Neuron (in vitro differentiated cells): Measurements from ENCODE around the gene CYS1.

Source experiments
- H2AFZ ChIP-seq: one replicate; pipeline ENCODE4 v1.6.1; 2013; ENCODE audit warnings: low read depth, mild to moderate bottlenecking, inconsistent platforms, low read length, moderate library complexity
- H3K27me3 ChIP-seq: one replicate; pipeline ENCODE4 v1.6.1; 2013; ENCODE audit warnings: low read length; ENCODE audit not compliant: insufficient read depth
- H3K36me3 ChIP-seq: one replicate; pipeline ENCODE4 v1.6.1; 2013; ENCODE audit warnings: low read length; ENCODE audit not compliant: insufficient read depth
- H3K4me1 ChIP-seq: one replicate; pipeline ENCODE4 v1.6.1; 2013; ENCODE audit warnings: low read length; ENCODE audit not compliant: insufficient read depth
- H3K4me3 ChIP-seq: 2 replicates; pipeline ENCODE4 v1.5.1; 2013; ENCODE audit warnings: mild to moderate bottlenecking, low read length, moderate library complexity
- H3K9me3 ChIP-seq: one replicate; pipeline ENCODE4 v1.6.1; 2013; ENCODE audit warnings: low read length

Gene CYS1

DNA sequence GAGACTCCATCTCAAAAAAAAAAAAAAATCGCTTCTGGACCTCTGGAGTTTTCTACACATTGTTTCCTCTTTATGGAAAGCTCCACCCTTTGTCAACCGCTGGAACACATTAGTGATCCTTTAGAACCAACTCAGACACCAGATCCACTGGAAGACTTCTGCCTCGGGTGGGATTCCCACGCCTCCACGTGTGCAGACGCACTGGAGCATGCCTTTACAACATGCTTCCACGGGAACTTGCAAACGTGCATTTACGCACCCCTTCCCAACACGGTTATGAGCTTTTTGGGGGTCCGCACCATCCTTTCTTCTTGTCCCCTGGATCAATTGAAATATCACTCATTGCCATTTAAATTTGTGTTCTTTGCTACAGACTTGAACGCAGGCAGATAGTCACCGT, 5.1 kb downstream of the CYS1 start:
- Histone ChIP-seq H2AFZ (no peak overlapping the region), H3K27me3 (peaks cover 52% of the 10 kb centered on the region), H3K4me3 (no peak overlapping the region), H3K36me3 (no peaks in the 10 kb centered on the region), H3K9me3 (peaks cover 3% of the 10 kb centered on the region), H3K4me1 (peaks cover 6% of the 10 kb centered on the region)

DNA sequence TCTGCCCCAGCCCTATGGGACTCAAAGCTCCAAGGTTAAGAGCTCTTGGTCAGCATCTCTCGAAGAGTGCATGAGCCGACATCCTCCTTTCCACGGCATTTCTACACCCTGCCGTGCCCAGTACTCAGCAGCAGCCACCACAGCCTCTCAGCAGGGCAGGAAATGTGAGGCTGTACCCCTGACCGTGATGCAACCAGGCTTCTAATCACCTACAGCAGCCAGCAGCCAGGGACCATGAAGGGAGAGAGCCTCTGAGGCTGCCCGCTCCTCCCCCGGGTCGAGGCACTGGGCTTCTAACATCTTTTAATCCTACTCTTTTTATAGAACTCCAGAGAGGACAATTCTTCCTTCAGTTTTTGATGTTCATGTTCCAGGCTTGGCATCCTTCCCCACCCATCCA, 6.5 kb downstream of the CYS1 start:
- Histone ChIP-seq H3K9me3 (peaks cover 3% of the 10 kb centered on the region), H3K36me3 (no peaks in the 10 kb centered on the region), H3K4me3 (no peak overlapping the region), H3K27me3 (peaks cover 44% of the 10 kb centered on the region), H2AFZ (no peak overlapping the region), H3K4me1 (no peaks in the 10 kb centered on the region)

DNA sequence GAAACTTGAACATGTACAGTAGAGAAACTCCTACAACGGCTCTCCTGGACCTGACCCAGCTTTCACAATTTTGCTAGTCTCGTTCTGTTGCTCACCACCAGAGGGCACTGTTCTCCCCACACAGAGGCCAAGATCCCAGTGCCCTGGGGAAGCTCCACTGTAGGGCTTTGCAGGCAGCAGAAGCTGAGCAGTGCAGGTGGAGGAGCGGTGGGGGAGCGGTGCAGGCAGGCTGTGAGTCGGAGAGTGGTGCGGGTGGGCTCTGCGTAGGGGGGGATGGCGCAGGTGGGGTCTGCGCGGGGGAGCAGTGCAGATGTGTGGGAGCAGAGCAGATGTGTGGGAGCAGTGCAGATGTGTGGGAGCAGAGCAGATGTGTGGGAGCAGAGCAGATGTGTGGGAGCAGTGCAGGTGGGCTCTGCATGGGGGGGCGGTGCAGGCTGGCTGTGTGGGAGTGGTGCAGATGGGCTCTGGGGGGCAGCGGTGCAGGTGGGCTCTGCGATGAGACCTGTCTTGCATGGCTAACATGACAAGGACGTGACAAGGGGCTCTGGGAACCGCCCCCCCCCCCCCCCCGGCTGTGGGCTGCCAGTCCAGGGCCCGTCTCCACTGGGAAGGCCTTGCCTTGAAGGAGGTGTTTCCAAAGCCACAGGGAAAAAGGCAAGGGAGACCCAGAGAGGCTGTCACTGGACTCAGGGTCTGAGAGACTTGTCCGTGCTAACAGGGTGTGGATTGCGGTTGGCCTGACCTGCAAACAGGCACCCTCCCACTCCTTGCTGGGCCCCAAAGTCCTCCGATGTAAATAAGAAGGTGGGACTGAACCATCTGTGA, 7.3 kb downstream of the CYS1 start:
- H3K36me3 ChIP-seq: no peaks in the 10 kb centered on the region
- H2AFZ ChIP-seq: no peak overlapping the region
- H3K4me3 ChIP-seq: no peak overlapping the region
- H3K4me1 ChIP-seq: no peaks in the 10 kb centered on the region
- H3K27me3 ChIP-seq: peaks cover 37% of the 10 kb centered on the region
- H3K9me3 ChIP-seq: peaks cover 3% of the 10 kb centered on the region

DNA sequence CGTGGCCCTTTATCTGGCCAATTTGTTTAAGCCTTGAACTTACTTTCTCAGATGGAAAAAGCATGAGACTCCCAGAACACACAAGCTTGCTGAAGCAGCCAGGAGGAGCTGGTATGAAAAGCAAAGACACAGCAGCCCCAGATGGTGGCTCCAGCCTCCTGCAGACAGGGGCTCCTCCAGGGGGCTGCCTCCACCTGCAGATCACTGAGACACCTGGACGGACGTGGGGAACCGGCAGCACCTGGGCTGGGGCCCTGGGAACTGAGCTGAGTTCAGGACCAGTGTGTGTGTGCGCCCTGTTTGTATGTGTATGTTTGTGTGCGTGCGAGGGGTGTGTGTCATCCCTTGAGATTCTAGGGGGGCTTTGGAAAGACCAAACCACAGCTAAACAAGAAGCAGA, 8.6 kb downstream of the CYS1 start:
- Histone ChIP-seq H3K4me1 (no peaks in the 10 kb centered on the region), H3K27me3 (peaks cover 26% of the 10 kb centered on the region), H3K9me3 (peaks cover 4% of the 10 kb centered on the region), H3K4me3 (no peak overlapping the region), H2AFZ (no peak overlapping the region), H3K36me3 (no peaks in the 10 kb centered on the region)

DNA sequence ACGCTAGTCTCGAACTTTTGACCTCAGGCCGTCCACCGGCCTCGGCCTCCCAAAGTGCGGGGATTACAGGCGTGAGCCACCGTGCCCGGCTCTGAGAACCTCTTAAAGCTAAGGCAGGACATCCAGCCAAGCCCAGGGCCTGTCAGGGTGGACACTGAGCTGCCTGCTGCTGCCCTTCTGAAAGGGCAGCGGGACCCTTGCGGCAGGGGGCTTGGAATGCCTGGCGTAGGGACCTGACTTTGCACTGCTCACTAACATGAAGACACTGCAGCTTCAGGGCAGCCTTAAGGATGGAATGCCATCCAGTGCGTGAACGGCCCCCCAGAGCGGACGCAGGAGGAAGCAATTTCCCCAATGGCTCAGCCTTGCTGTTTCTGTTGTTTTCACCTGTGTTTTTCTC, 9.0 kb downstream of the CYS1 start:
- Histone ChIP-seq H3K36me3 (no peaks in the 10 kb centered on the region), H3K27me3 (peaks cover 22% of the 10 kb centered on the region), H2AFZ (no peak overlapping the region), H3K4me1 (no peaks in the 10 kb centered on the region), H3K9me3 (peaks cover 2% of the 10 kb centered on the region), H3K4me3 (no peak overlapping the region)

DNA sequence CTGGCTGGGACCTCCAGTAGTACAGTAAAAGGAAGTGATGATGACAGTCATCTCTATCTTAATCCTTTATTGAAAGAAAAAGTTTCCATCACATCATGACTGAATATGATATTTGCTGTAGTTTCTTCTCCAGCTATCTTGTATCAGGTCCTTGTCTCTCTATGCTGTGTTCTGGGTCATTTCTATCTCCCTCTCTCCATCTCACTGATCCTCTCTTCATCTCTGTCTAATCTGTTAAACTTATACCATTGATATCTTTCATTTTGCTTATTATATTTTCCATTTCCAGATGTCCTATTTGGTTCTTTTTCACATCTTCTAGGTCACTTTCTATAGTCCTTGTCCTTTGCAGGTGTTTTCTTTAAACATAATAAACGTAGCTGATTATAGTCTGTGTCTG, 12.3 kb downstream of the CYS1 start:
- no peaks in the 10 kb centered on the region for H3K27me3 ChIP-seq
- H3K4me3 ChIP-seq: no peak overlapping the region
- no peak overlapping the region for H2AFZ ChIP-seq
- peaks cover 2% of the 10 kb centered on the region for H3K9me3 ChIP-seq
- no peaks in the 10 kb centered on the region for H3K36me3 ChIP-seq
- H3K4me1 ChIP-seq: no peaks in the 10 kb centered on the region

DNA sequence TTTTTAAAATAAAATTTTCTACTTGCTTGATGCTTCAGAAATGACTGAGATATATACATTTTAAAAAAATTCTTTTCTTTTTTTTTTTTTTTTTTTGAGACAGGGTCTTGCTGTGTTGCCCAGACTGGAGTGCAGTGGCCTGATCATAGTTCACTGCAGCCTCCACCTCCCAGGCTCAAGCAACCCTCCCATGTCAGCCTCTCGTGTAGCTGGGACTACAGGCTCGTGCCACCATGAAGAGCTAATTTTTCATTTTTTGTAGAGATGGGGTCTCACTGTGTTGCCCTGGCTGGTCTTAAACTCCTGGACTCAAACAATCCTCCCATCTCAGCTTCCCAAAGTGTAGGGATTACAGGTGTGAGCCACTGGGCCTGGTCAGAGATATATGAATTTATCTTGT, 12.9 kb downstream of the CYS1 start:
- Histone ChIP-seq H3K4me1 (no peaks in the 10 kb centered on the region), H3K4me3 (no peak overlapping the region), H3K27me3 (no peaks in the 10 kb centered on the region), H3K9me3 (peaks cover 2% of the 10 kb centered on the region), H2AFZ (no peak overlapping the region), H3K36me3 (no peaks in the 10 kb centered on the region)

DNA sequence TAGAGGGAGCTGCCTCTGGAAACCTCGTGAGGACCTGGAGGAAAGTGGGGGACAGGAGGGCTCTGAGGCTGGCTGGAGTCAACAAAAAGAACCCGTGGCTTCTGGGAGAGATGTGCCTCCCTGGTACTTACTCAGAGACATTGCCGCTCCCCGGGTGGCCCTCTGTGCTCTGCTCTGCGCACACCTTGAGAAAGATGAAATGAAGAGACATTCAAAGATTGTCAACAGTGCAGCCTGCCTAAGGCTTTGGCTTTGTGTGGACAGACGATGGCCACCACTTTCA, 14.5 kb downstream of the CYS1 start:
- no peaks in the 10 kb centered on the region for H3K27me3 ChIP-seq
- no peaks in the 10 kb centered on the region for H3K4me1 ChIP-seq

DNA sequence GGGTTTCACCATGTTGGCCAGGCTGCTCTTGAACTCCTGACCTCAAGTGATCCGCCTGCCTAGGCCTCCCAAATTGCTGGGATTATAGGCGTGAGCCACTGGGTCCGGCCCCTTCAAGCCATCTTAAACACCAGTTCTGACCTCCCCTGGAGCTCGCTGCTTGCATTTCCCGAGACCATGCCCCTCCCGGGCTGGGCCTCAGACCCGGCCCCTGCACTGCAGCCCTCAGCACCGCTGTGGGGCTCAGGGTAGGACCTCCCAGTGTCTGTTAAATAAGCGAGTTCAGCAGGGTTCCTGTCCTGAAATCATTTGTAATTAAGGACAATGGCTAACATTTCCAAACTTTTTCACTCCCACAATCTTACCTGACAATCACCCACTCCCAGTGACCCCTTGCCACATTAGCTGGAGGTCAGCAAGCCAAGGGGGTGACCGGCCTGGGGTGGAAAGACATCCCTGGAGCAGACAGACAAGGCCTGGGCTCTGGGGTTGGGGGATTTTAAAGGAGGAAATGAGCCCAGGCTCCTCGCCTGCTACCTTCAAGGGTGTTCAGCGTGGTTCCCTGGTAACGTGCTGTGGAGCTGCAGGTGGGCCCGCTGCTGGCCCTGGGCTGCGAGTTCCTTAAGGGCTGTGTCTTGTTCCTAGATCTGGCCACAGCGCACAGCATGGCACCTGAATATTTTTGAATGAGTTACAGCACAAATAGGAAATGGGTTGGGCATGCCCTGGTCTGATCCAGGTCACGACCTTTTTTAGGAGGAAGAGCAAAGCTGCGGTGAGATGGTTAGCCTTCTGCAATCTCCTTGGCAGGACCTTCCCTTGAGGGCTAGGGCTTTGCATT, 15.1 kb downstream of the CYS1 start:
- H3K4me1 ChIP-seq: no peaks in the 10 kb centered on the region
- no peaks in the 10 kb centered on the region for H3K27me3 ChIP-seq
- H3K36me3 ChIP-seq: no peaks in the 10 kb centered on the region
- H3K4me3 ChIP-seq: no peak overlapping the region
- H3K9me3 ChIP-seq: peaks cover 2% of the 10 kb centered on the region
- no peak overlapping the region for H2AFZ ChIP-seq

More for the DNA sequence above, 14.5 kb downstream of the CYS1 start:
- Histone ChIP-seq H3K9me3 (peaks cover 2% of the 10 kb centered on the region), H3K36me3 (no peaks in the 10 kb centered on the region), H2AFZ (no peak overlapping the region), H3K4me3 (no peak overlapping the region)

DNA sequence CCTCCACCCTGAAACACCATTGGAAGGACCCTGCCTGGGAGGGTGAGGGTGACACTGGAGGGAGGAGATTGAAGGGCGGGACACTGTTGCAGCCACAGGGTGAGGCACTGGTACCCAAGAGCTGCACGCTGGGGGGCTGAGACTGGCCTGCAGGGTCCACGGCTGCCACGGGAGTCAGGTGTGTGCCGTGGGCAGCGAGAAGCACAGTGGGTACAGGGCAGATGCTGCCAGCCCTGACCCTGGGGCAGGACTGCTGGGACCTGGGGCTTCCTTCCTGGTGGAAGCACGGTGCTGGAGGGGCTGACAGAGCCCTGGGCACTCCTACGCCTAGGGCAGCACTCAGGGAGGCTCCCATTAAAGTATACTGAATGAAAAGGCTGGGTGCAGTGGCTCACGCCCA, 16.6 kb downstream of the CYS1 start:
- H3K36me3 ChIP-seq: no peaks in the 10 kb centered on the region
- H3K9me3 ChIP-seq: peaks cover 2% of the 10 kb centered on the region
- H3K4me3 ChIP-seq: no peak overlapping the region
- H3K27me3 ChIP-seq: no peaks in the 10 kb centered on the region
- no peak overlapping the region for H2AFZ ChIP-seq
- H3K4me1 ChIP-seq: no peaks in the 10 kb centered on the region

DNA sequence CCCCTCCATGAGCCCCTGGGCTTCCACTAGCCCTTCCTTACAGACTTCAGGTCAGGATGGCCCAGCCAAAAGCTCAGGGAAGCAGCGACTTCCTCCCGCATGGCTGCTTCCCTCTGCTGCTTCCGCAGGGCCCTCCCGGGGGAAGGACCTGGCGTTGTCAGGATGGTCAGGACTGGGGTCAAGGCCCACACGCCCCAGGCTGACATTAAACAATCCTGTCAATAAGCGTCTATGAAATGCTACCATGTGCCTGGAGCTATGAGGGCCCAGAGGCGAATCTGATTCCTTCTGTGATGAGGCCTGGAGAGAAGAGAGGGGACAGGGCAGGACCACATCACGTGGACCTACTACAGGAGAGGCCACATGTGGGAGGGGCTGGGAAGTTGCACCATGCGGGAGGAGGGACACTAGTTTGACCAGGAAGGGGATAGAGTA, 17.3 kb downstream of the CYS1 start:
- H3K36me3 ChIP-seq: no peaks in the 10 kb centered on the region
- H3K9me3 ChIP-seq: peaks cover 2% of the 10 kb centered on the region
- H2AFZ ChIP-seq: no peak overlapping the region
- H3K4me3 ChIP-seq: no peak overlapping the region
- no peaks in the 10 kb centered on the region for H3K4me1 ChIP-seq
- H3K27me3 ChIP-seq: no peaks in the 10 kb centered on the region

DNA sequence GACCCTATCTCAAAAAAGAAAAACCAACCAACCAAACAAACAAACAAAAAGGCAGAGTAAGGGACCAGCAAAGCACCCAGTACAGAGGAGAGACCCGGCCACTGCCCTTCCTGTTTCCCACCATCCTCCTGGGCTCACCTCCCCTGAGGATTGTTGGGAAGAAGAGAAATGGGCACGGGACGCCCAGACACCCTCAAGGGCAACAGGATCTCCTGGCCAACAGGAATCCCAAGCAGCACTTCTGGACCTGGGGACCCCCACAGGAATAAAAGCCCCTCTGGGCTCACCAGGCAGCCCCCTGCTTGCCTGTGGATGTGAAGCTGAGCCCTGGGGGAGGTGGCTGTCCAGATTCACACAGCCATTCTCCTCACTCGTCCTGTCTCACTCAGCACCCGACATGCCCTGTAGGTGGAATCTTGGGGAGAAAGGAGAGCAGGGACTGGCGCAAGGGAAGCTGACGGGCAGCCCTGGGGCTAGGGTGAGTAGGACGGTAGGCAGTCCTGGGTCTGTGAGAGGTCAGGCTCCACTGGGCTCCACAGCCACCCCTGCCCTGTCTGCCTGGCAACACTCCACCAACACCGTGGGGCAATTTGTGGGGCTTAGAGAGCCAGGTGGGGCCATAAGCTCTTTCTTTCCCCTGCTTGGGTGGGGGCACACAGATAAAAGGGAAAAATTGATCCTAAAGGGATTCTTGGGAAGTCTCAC, 18.8 kb downstream of the CYS1 start:
- Histone ChIP-seq H2AFZ (no peak overlapping the region), H3K27me3 (no peaks in the 10 kb centered on the region), H3K4me3 (no peak overlapping the region), H3K4me1 (peaks cover 14% of the 10 kb centered on the region), H3K9me3 (no peaks in the 10 kb centered on the region), H3K36me3 (no peaks in the 10 kb centered on the region)
